GM12878 (cell line): Measurements from ENCODE around the gene SLC16A6. TPM values are rescaled to one million over a fixed set of nuclear protein-coding genes. Genes with fewer than 3 reads are reported as not detected.

Experiments used
- ATAC-seq: fragments of 200-7000 bp; cut with Tn5 transposase; 3 replicates; pipeline ENCODE4 v1.9.1; 2020; ENCODE audit warnings: mild to moderate bottlenecking, moderate library complexity
- BruUV-seq: library from RNA; stranded (reverse); fragments of 400-500 nt; replicated peaks from 2 replicates; lab custom pipeline; 2021; lab: Mats Ljungman, UMichigan
- CTCF ChIA-PET: fragments of 300-600 bp; sonication (Branson Sonifier 250); formaldehyde crosslinking; extraction: SDS; loops from one replicate; lab custom pipeline; 2021; ENCODE audit warnings: inconsistent platforms; lab: Yijun Ruan, JAX
- POLR2A ChIA-PET: fragments of 350-600 bp; formaldehyde crosslinking; extraction: SDS; loops from one replicate; lab custom pipeline; 2021; ENCODE audit warnings: inconsistent platforms; lab: Charles Lee
- RAD21 ChIA-PET: fragments of 300-600 bp; sonication (Branson Sonifier 250); formaldehyde crosslinking; loops from one replicate; lab custom pipeline; 2023; ENCODE audit warnings: antibody characterized with exemption; ENCODE audit not compliant: unreplicated experiment; lab: Charles Lee
- SMC1A ChIA-PET: fragments of 300-600 bp; sonication (Branson Sonifier 250); formaldehyde crosslinking; loops from one replicate; lab custom pipeline; 2023; ENCODE audit not compliant: unreplicated experiment, uncharacterized antibody; lab: Charles Lee
- DNase-seq: peaks from one replicate; pipeline ENCODE4 v3.0.0-alpha.2; 2011; ENCODE audit warnings: low read depth, low spot score
- FAIRE-seq: peaks from 3 replicates; lab custom pipeline; 2011; peaks lifted over from hg19 to GRCh38; lab: Jason Lieb, UNC
- H2AFZ ChIP-seq: 2 replicates; pipeline ENCODE4 v1.6.0; 2011; ENCODE audit warnings: low read depth, low read length, control low read depth; ENCODE audit not compliant: control insufficient read depth
- H3K27ac ChIP-seq: 2 replicates; pipeline ENCODE4 v1.5.1; 2011; ENCODE audit warnings: control low read depth; ENCODE audit not compliant: control insufficient read depth, insufficient read depth
- H3K27me3 ChIP-seq, 2 experiments: replicated peaks in 1 of 2; 2 replicates each; pipeline versions ENCODE4 v1.6.0 to v1.6.1; 2011; ENCODE audit warnings: low read length in 1 of 2; ENCODE audit not compliant: control insufficient read depth in 2 of 2, insufficient read depth in 2 of 2
- H3K36me3 ChIP-seq, 2 experiments: 2 replicates each; pipeline ENCODE4 v1.5.1; 2011; ENCODE audit warnings: low read length in 1 of 2; ENCODE audit not compliant: control insufficient read depth in 2 of 2, insufficient read depth in 2 of 2
- H3K4me1 ChIP-seq: 2 replicates; pipeline ENCODE4 v1.6.1; 2011; ENCODE audit warnings: mild to moderate bottlenecking, low read length, moderate library complexity, mixed read lengths; ENCODE audit not compliant: control insufficient read depth, insufficient read depth
- H3K4me2 ChIP-seq: 2 replicates; pipeline ENCODE4 v1.6.0; 2011; ENCODE audit warnings: control low read depth; ENCODE audit not compliant: control insufficient read depth, insufficient read depth
- H3K4me3 ChIP-seq: fragments of 200-600 bp; sonication (generic); 2 replicates; pipeline ENCODE4 v1.5.1; 2016
- H3K79me2 ChIP-seq: 2 replicates; pipeline ENCODE4 v1.6.0; 2011; ENCODE audit warnings: low read length; ENCODE audit not compliant: control insufficient read depth, insufficient read depth
- H3K9ac ChIP-seq: 2 replicates; pipeline ENCODE4 v1.8.0; 2011; ENCODE audit warnings: low read length, control low read depth, mixed read lengths; ENCODE audit not compliant: control insufficient read depth, insufficient read depth
- H3K9me3 ChIP-seq: replicated peaks from 3 replicates; pipeline ENCODE4 v1.5.1; 2011; ENCODE audit warnings: mild to moderate bottlenecking, low read length; ENCODE audit not compliant: control insufficient read depth, insufficient read depth
- H4K20me1 ChIP-seq: 2 replicates; pipeline ENCODE4 v1.6.0; 2011; ENCODE audit not compliant: control insufficient read depth, insufficient read depth
- CREM ChIP-seq: IDR thresholded peaks from 2 replicates; pipeline ENCODE4 v1.6.1; 2014; ENCODE audit warnings: antibody characterized with exemption, low read depth
- ETV6 ChIP-seq, 2 experiments: fragments of 450-650 bp in 1 of 2; IDR thresholded peaks in 1 of 2; conservative IDR thresholded peaks in 1 of 2; 2 replicates each; pipeline ENCODE4 v1.6.1; 2014; ENCODE audit warnings: antibody characterized with exemption in 1 of 2, borderline replicate concordance in 1 of 2, low read depth in 1 of 2, mild to moderate bottlenecking in 1 of 2, moderate library complexity in 1 of 2
- FOXM1 ChIP-seq: IDR thresholded peaks from 2 replicates; pipeline ENCODE4 v1.6.1; 2012; ENCODE audit warnings: low read depth, mild to moderate bottlenecking, inconsistent platforms, low read length, moderate library complexity
- GABPA ChIP-seq: IDR thresholded peaks from 2 replicates; pipeline ENCODE4 v1.6.1; 2014; ENCODE audit warnings: antibody characterized with exemption, low read depth, mild to moderate bottlenecking, inconsistent platforms
- NFIC ChIP-seq: IDR thresholded peaks from 2 replicates; pipeline ENCODE4 v1.6.1; 2012; ENCODE audit warnings: low read depth, mild to moderate bottlenecking, inconsistent platforms, low read length, moderate library complexity
- NFXL1 ChIP-seq: fragments of 450-650 bp; IDR thresholded peaks from 2 replicates; pipeline ENCODE4 v1.6.1; 2017; ENCODE audit warnings: antibody characterized with exemption, mild to moderate bottlenecking, borderline replicate concordance
- NR2C2 ChIP-seq: IDR thresholded peaks from 2 replicates; pipeline ENCODE4 v1.6.1; 2011; ENCODE audit warnings: borderline replicate concordance, low read depth; ENCODE audit not compliant: control insufficient read depth, insufficient read length
- PAX5 ChIP-seq: IDR thresholded peaks from 2 replicates; pipeline ENCODE4 v1.6.1; 2011; ENCODE audit warnings: low read depth, low read length, borderline replicate concordance
- POLR2A ChIP-seq: IDR thresholded peaks from 2 replicates; pipeline ENCODE4 v1.6.1; 2011; ENCODE audit warnings: low read depth, mild to moderate bottlenecking, low read length
- SMC3 ChIP-seq: IDR thresholded peaks from 2 replicates; pipeline ENCODE4 v1.6.1; 2011; ENCODE audit warnings: low read length, improper control_type of control experiment, borderline replicate concordance
- SRF ChIP-seq, 2 experiments: IDR thresholded peaks; 2 replicates each; pipeline ENCODE4 v1.6.1; 2011; ENCODE audit warnings: low read depth in 2 of 2, low read length in 2 of 2, mild to moderate bottlenecking in 1 of 2, moderate library complexity in 1 of 2
- SUPT20H ChIP-seq: IDR thresholded peaks from 2 replicates; pipeline ENCODE4 v1.6.1; 2011; ENCODE audit warnings: low read depth, mild to moderate bottlenecking, low read length, moderate library complexity, borderline replicate concordance; ENCODE audit not compliant: control insufficient read depth
- TCF12 ChIP-seq: IDR thresholded peaks from 2 replicates; pipeline ENCODE4 v1.6.1; 2011; ENCODE audit warnings: low read depth, mild to moderate bottlenecking, low read length
- WGBS: methylation state at CpG from one replicate; pipeline ENCODE4 v1.1.6; 2016; ENCODE audit warnings: low lambda C conversion rate; ENCODE audit not compliant: insufficient replicate concordance, insufficient coverage; ENCODE audit errors: missing lambda C conversion rate; 5-methylcytosine and 5-hydroxymethylcytosine counted together
- in situ Hi-C: fragments of 300-500 bp; cut with MboI; formaldehyde crosslinking; loops from 9 replicates; pipeline ENCODE4 v1.14.3; 2018; ENCODE audit warnings: mixed read lengths
- intact Hi-C: fragments of 100-400 bp; cut with micrococcal nuclease; formaldehyde crosslinking; loops from one replicate; pipeline ENCODE4 v1.14.2; 2022; ENCODE audit not compliant: unreplicated experiment
- polyA plus RNA-seq, 11 experiments: library from polyadenylated mRNA; depleted of rRNA in 4 of 11; unstranded in 6 of 11; stranded (reverse) in 5 of 11; fragments of >200 nt; fragmentation: Nextera tagmentation in 4 of 11; fragmentation: Illumina TruSeq in 1 of 11; extraction: Ambion mirVana in 4 of 11; extraction: Trizol in 1 of 11; gene quantifications; 1 replicate in 1 of 11; 2 replicates in 10 of 11; pipeline versions ENCODE4 v1.2.1 to v1.2.3, GENCODE V29; 2011 to 2016; ENCODE audit warnings: inconsistent platforms in 2 of 11, missing spikeins in 2 of 11, low read depth in 1 of 11
- total RNA-seq, 4 experiments: library from RNA; depleted of rRNA in 3 of 4; stranded (reverse); fragments of >200 nt in 3 of 4; fragmentation: Illumina TruSeq in 1 of 4; extraction: Trizol in 1 of 4; gene quantifications; 2 replicates each; pipeline versions ENCODE4 v1.2.1 to v1.2.3, GENCODE V29; 2013 to 2021
- TF ChIP-seq, protein P1 (sequence below): IDR thresholded peaks from 2 replicates; pipeline ENCODE4 v1.6.1; 2011; ENCODE audit warnings: mild to moderate bottlenecking, low read depth, low read length, moderate library complexity; ENCODE audit not compliant: insufficient replicate concordance
- TF ChIP-seq, protein P2 (sequence below): fragments of 450-650 bp; IDR thresholded peaks from 2 replicates; pipeline ENCODE4 v1.6.1; 2018; ENCODE audit warnings: mild to moderate bottlenecking, low read depth, moderate library complexity; ENCODE audit not compliant: partially characterized antibody
- TF ChIP-seq, protein P3 (sequence below): fragments of 450-650 bp; formaldehyde crosslinking; IDR thresholded peaks from 2 replicates; pipeline ENCODE4 v1.4.0; 2020; ENCODE audit warnings: mild to moderate bottlenecking, moderate library complexity

SLC16A6 gene
- total and polyA plus RNA-seq, 10 of the 15 experiments (the other 5 are each of a cell fraction or from before 2014, with no cell fraction given): 2.4 to 8.8 (median 6.0) TPM

DNA sequence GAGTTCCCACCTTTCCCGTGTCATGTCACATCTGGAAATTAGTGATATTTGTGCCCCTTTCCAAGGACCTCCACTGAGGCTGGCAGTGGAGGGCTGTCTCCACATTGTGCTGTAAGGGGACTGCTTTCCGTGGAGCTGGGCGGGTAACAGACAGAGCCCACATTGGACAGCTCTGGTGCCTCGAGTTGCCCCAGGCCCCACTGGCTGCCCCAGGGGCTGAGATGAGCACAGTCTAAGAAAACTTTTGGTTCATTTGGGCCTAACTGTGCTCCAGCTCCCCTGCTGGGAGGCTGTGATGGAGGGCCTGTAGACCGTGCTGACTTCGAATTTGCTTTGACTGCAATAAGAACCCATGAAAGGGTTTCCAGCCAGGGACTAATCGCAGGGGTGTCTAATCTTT, 38.4 kb upstream of the SLC16A6 start:
- Histone ChIP-seq H3K4me3 (no peak overlapping the region), H2AFZ (no peak overlapping the region), H3K27me3 (no peaks in the 10 kb centered on the region), H3K9me3 (no peaks in the 10 kb centered on the region; the same call in 2 of the 3 replicates), H3K4me1 (no peaks in the 10 kb centered on the region), H4K20me1 (no peaks in the 10 kb centered on the region), H3K36me3 (no peaks in the 10 kb centered on the region), H3K27ac (no peak overlapping the region), H3K9ac (no peak overlapping the region), H3K79me2 (no peaks in the 10 kb centered on the region), H3K4me2 (no peak overlapping the region)
- ChIA-PET SMC1A (no interaction called here), POLR2A (no interaction called here), RAD21 (no interaction called here), CTCF (no interaction called here)
- ATAC-seq (no peak), DNase-seq (no peak), FAIRE-seq (no peak)
- WGBS: 80% methylated on average over 7 of the region's 7 CpGs
- intact Hi-C loops: no loop called here
- in situ Hi-C loops: no loop called here
- no TSS peak for BruUV-seq
- TF ChIP-seq CREM (no peak), GABPA (no peak), FOXM1 (no peak), POLR2A (no peak), NFXL1 (no peak), PAX5 (no peak), ETV6 (conservative IDR thresholded peaks at IDR 0.05 in 1 of 2, IDR thresholded peaks at IDR 0.05 in 1 of 2; ENCODE audit: borderline replicate concordance in 1 of 2, low read depth in 1 of 2) (no peak), SMC3 (no peak), TCF12 (no peak), SRF (IDR thresholded peaks at IDR 0.05; ENCODE audit: low read depth in 2 of 2, low read length in 2 of 2) (no peak), NFIC (no peak), NR2C2 (no peak), SUPT20H (no peak)
- TF ChIP-seq, protein P1, sequence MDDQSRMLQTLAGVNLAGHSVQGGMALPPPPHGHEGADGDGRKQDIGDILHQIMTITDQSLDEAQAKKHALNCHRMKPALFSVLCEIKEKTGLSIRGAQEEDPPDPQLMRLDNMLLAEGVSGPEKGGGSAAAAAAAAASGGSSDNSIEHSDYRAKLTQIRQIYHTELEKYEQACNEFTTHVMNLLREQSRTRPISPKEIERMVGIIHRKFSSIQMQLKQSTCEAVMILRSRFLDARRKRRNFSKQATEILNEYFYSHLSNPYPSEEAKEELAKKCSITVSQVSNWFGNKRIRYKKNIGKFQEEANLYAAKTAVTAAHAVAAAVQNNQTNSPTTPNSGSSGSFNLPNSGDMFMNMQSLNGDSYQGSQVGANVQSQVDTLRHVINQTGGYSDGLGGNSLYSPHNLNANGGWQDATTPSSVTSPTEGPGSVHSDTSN: no peak
- TF ChIP-seq, protein P2, sequence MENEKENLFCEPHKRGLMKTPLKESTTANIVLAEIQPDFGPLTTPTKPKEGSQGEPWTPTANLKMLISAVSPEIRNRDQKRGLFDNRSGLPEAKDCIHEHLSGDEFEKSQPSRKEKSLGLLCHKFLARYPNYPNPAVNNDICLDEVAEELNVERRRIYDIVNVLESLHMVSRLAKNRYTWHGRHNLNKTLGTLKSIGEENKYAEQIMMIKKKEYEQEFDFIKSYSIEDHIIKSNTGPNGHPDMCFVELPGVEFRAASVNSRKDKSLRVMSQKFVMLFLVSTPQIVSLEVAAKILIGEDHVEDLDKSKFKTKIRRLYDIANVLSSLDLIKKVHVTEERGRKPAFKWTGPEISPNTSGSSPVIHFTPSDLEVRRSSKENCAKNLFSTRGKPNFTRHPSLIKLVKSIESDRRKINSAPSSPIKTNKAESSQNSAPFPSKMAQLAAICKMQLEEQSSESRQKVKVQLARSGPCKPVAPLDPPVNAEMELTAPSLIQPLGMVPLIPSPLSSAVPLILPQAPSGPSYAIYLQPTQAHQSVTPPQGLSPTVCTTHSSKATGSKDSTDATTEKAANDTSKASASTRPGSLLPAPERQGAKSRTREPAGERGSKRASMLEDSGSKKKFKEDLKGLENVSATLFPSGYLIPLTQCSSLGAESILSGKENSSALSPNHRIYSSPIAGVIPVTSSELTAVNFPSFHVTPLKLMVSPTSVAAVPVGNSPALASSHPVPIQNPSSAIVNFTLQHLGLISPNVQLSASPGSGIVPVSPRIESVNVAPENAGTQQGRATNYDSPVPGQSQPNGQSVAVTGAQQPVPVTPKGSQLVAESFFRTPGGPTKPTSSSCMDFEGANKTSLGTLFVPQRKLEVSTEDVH: no peak
- TF ChIP-seq, protein P3, sequence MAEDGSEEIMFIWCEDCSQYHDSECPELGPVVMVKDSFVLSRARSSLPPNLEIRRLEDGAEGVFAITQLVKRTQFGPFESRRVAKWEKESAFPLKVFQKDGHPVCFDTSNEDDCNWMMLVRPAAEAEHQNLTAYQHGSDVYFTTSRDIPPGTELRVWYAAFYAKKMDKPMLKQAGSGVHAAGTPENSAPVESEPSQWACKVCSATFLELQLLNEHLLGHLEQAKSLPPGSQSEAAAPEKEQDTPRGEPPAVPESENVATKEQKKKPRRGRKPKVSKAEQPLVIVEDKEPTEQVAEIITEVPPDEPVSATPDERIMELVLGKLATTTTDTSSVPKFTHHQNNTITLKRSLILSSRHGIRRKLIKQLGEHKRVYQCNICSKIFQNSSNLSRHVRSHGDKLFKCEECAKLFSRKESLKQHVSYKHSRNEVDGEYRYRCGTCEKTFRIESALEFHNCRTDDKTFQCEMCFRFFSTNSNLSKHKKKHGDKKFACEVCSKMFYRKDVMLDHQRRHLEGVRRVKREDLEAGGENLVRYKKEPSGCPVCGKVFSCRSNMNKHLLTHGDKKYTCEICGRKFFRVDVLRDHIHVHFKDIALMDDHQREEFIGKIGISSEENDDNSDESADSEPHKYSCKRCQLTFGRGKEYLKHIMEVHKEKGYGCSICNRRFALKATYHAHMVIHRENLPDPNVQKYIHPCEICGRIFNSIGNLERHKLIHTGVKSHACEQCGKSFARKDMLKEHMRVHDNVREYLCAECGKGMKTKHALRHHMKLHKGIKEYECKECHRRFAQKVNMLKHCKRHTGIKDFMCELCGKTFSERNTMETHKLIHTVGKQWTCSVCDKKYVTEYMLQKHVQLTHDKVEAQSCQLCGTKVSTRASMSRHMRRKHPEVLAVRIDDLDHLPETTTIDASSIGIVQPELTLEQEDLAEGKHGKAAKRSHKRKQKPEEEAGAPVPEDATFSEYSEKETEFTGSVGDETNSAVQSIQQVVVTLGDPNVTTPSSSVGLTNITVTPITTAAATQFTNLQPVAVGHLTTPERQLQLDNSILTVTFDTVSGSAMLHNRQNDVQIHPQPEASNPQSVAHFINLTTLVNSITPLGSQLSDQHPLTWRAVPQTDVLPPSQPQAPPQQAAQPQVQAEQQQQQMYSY: no peak
